ENCODE measurements around the gene TMEM62.

DNA sequence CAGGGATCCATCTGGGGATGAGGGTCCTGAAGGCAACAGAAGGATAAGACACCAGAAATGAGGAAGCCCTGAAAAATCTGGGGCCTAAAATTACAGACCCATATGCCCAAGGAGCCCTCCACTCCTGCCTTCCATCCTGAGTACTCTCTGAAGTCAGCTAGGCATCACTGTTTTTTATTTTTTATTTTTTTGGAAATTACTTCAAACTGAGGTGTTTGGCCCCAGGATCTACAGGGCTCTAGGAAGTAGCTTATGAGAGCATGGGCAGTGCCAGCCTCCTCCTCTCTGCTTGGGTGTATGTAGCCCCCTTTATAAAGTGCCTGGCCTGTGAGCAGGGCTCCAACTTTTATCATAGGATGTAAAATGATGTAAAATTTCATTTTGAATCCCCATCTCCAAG is 79.6 kb downstream of the TMEM62 start:
- TF ChIP-seq, protein P1, sequence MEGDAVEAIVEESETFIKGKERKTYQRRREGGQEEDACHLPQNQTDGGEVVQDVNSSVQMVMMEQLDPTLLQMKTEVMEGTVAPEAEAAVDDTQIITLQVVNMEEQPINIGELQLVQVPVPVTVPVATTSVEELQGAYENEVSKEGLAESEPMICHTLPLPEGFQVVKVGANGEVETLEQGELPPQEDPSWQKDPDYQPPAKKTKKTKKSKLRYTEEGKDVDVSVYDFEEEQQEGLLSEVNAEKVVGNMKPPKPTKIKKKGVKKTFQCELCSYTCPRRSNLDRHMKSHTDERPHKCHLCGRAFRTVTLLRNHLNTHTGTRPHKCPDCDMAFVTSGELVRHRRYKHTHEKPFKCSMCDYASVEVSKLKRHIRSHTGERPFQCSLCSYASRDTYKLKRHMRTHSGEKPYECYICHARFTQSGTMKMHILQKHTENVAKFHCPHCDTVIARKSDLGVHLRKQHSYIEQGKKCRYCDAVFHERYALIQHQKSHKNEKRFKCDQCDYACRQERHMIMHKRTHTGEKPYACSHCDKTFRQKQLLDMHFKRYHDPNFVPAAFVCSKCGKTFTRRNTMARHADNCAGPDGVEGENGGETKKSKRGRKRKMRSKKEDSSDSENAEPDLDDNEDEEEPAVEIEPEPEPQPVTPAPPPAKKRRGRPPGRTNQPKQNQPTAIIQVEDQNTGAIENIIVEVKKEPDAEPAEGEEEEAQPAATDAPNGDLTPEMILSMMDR (IDR thresholded peaks at IDR 0.05), result no peak
- TF ChIP-seq EP300 (IDR thresholded peaks at IDR 0.05) (no peak), POLR2A (IDR thresholded peaks at IDR 0.05) (no peak)
